Natural killer cell treated with Interleukin-12 subunit alpha and Interleukin-12 subunit beta and Interleukin-15 and Interleukin-18, amount 100 ng/mL, for 72 hours (primary cell): ENCODE results near the gene DMRT2. TPM values are rescaled to one million over a fixed set of nuclear protein-coding genes. Genes with fewer than 3 reads are reported as not detected.

Experiments
- ATAC-seq, 2 donors: fragments of 150-1000 bp; cut with Tn5 transposase in 1 of 2; sonication (Bioruptor Pico), chemical (Tn5 transposase) in 1 of 2; 2 replicates each; pipeline ENCODE4 v1.10.0; 2021
- DNase-seq: peaks from one replicate; pipeline ENCODE4 v3.0.0; 2022; ENCODE audit warnings: low spot score
- H3K27ac Mint-ChIP-seq, 2 donors: 1 replicate in 1 of 2; 2 replicates in 1 of 2; pipeline ENCODE4 v1.8.0; 2022; ENCODE audit warnings: mixed read lengths in 2 of 2, mild to moderate bottlenecking in 1 of 2, moderate library complexity in 1 of 2
- H3K27me3 Mint-ChIP-seq, 2 donors: 1 replicate in 1 of 2; 2 replicates in 1 of 2; pipeline ENCODE4 v1.8.0; 2022; ENCODE audit warnings: mixed read lengths in 2 of 2
- H3K36me3 Mint-ChIP-seq: one replicate; pipeline ENCODE4 v1.8.0; 2022; ENCODE audit warnings: mixed read lengths
- H3K4me1 Mint-ChIP-seq, 2 donors: 1 replicate in 1 of 2; 2 replicates in 1 of 2; pipeline ENCODE4 v1.8.0; 2022; ENCODE audit warnings: low read depth in 2 of 2, mixed read lengths in 2 of 2, mild to moderate bottlenecking in 1 of 2
- H3K4me3 Mint-ChIP-seq: one replicate; pipeline ENCODE4 v1.8.0; 2022; ENCODE audit warnings: mixed read lengths
- H3K9me3 Mint-ChIP-seq: 2 replicates; pipeline ENCODE4 v1.8.0; 2022; ENCODE audit warnings: mixed read lengths
- total RNA-seq, 2 donors: library from RNA; stranded (reverse); gene quantifications; one replicate each; pipeline ENCODE4 v1.2.3, GENCODE V29; 2022

DMRT2 gene
- total RNA-seq, 2 donors from 2014 or later: not detected

DNA sequence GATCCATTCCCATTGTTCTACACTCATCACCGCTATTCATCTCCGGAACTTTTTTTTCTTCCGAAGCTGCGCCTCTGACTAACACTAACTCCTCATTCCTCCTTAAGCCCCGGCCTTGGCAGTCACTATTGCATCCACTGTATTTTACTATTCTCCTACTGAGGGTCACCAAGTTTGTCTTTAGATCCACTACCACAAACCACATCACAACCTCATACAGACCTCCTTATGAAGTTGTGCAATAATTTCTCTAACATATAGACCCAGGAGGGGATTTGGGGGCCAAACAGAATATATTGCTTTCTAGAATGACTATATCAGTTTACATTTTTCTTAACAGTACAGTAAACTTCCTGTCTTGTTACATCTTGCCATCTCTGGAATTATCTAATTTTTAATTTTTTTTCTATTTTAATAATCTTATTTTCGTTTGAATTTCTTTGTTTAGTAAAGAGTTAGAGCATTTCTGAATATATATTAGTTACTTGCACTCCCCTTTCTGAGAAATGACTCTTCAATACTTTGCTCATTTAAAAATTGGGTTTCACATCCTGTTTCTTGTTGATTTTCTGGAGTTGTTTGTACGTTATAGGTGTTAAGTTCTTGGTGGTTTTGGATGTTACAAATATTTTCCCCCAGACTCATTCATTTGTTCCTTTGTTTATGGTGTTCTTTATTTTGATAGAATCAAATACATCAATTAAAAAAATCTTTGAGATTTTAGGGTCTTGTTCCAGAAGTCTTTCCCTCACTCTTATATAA, 37.1 kb downstream of the DMRT2 start:
- no peak overlapping the region for H3K4me3 Mint-ChIP-seq
- no peaks in the 10 kb centered on the region for H3K9me3 Mint-ChIP-seq
- H3K4me1 Mint-ChIP-seq: no peaks in the 10 kb centered on the region
- H3K27ac Mint-ChIP-seq: no peak overlapping the region
- ATAC-seq: no peak
- no peak for DNase-seq
- no peaks in the 10 kb centered on the region for H3K36me3 Mint-ChIP-seq
- H3K27me3 Mint-ChIP-seq: peaks cover 20 to 48% of the 10 kb centered on the region in 2 donors

- no peak overlapping the region for H3K27ac Mint-ChIP-seq
- no peaks in the 10 kb centered on the region for H3K4me1 Mint-ChIP-seq
- DNase-seq (no peak), ATAC-seq (no peak)
- peaks cover 22 to 39% of the 10 kb centered on the region in 2 donors for H3K27me3 Mint-ChIP-seq
- no peak overlapping the region for H3K4me3 Mint-ChIP-seq
- no peaks in the 10 kb centered on the region for H3K36me3 Mint-ChIP-seq
- no peaks in the 10 kb centered on the region for H3K9me3 Mint-ChIP-seq
These were observed 44.6 kb downstream of the DMRT2 start for GRCh38 chr9:1094749-1095148.

- no peaks in the 10 kb centered on the region for H3K36me3 Mint-ChIP-seq
- ATAC-seq (no peak), DNase-seq (no peak)
- H3K9me3 Mint-ChIP-seq: no peaks in the 10 kb centered on the region
- H3K27ac Mint-ChIP-seq: no peak overlapping the region
- H3K4me3 Mint-ChIP-seq: no peak overlapping the region
- H3K27me3 Mint-ChIP-seq: peaks cover 24 to 35% of the 10 kb centered on the region in 2 donors
- H3K4me1 Mint-ChIP-seq: no peaks in the 10 kb centered on the region
These were observed 46.2 kb downstream of the DMRT2 start for GRCh38 chr9:1096155-1096964.

GRCh38 chr9:1098551-1098950, 48.4 kb downstream of the DMRT2 start:
- no peaks in the 10 kb centered on the region for H3K9me3 Mint-ChIP-seq
- peaks cover 26 to 46% of the 10 kb centered on the region in 2 donors for H3K27me3 Mint-ChIP-seq
- H3K4me1 Mint-ChIP-seq: no peaks in the 10 kb centered on the region
- no peak overlapping the region for H3K27ac Mint-ChIP-seq
- ATAC-seq (no peak), DNase-seq (no peak)
- no peaks in the 10 kb centered on the region for H3K36me3 Mint-ChIP-seq
- no peak overlapping the region for H3K4me3 Mint-ChIP-seq

- Mint-ChIP-seq H3K4me1 (no peaks in the 10 kb centered on the region), H3K27ac (no peak overlapping the region), H3K36me3 (no peaks in the 10 kb centered on the region), H3K4me3 (no peak overlapping the region), H3K27me3 (peaks cover 26 to 59% of the 10 kb centered on the region in 2 donors), H3K9me3 (no peaks in the 10 kb centered on the region)
- ATAC-seq: no peak
- no peak for DNase-seq
These were observed 50.0 kb downstream of the DMRT2 start for GRCh38 chr9:1100201-1100600.

- H3K4me3 Mint-ChIP-seq: no peak overlapping the region
- H3K9me3 Mint-ChIP-seq: no peaks in the 10 kb centered on the region
- DNase-seq (no peak), ATAC-seq (no peak)
- no peak overlapping the region for H3K27ac Mint-ChIP-seq
- H3K36me3 Mint-ChIP-seq: no peaks in the 10 kb centered on the region
- peaks cover 26 to 56% of the 10 kb centered on the region in 2 donors for H3K27me3 Mint-ChIP-seq
- no peaks in the 10 kb centered on the region for H3K4me1 Mint-ChIP-seq
These were observed 50.8 kb downstream of the DMRT2 start for GRCh38 chr9:1100945-1101344.

GRCh38 chr9:1101846-1102641, 51.9 kb downstream of the DMRT2 start:
- H3K36me3 Mint-ChIP-seq: no peaks in the 10 kb centered on the region
- no peaks in the 10 kb centered on the region for H3K9me3 Mint-ChIP-seq
- DNase-seq: no peak
- peaks cover 23 to 45% of the 10 kb centered on the region in 2 donors for H3K27me3 Mint-ChIP-seq
- H3K4me1 Mint-ChIP-seq: no peaks in the 10 kb centered on the region
- no peak overlapping the region for H3K4me3 Mint-ChIP-seq
- no peak overlapping the region for H3K27ac Mint-ChIP-seq
- ATAC-seq: no peak

DNA sequence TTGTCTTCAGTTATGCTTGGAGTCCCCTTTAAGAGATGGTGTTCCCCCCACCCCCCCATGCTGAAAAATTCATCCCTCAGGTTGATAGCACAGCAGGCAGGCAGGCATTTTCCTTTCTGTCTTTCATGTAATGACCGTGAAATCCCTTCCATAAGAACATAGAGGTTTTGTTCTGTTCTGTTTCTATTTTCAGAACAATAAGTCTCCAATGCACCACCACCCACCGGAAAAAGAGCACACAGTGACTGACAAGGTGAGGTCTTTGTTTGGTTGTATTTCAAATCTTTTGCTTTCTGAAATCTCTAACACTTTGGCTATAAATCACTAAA, 52.4 kb downstream of the DMRT2 start:
- Mint-ChIP-seq H3K36me3 (peaks cover 3% of the 10 kb centered on the region), H3K9me3 (peaks cover 1% of the 10 kb centered on the region), H3K27ac (no peak overlapping the region), H3K4me1 (no peaks in the 10 kb centered on the region), H3K4me3 (no peak overlapping the region), H3K27me3 (peaks cover 20 to 42% of the 10 kb centered on the region in 2 donors)
- no peak for DNase-seq
- ATAC-seq: no peak

Other genes with a start within 250 kb of the DMRT2 start
- not detected for gene DMRT1, start 208.7 kb upstream of the DMRT2 start, total RNA-seq
- not detected for gene DMRT3, start 73.7 kb upstream of the DMRT2 start, total RNA-seq